ENCODE measurements around the gene PTGFRN. TPM values are rescaled to one million over a fixed set of nuclear protein-coding genes. Genes with fewer than 3 reads are reported as not detected.

PTGFRN gene
- total RNA-seq, 2 donors from 2014 or later: 37.1 to 70.7 TPM

- WGBS: 55% methylated on average over 5 of the region's 5 CpGs
- Histone ChIP-seq H3K27me3 (replicated peaks; ENCODE audit: insufficient read depth) (no peaks in the 10 kb centered on the region), H3K36me3 (no peaks in the 10 kb centered on the region), H3K9me3 (no peaks in the 10 kb centered on the region), H3K27ac (no peak overlapping the region), H3K4me3 (no peak overlapping the region), H3K4me1 (replicated peaks) (no peaks in the 10 kb centered on the region)
- intact Hi-C loops (cut with DNase I): no loop called here
- no peak for TF ChIP-seq CTCF (IDR thresholded peaks at IDR 0.05)
- no peak for TF ChIP-seq POLR2A (IDR thresholded peaks at IDR 0.05)
- no peak for TF ChIP-seq POLR2AphosphoS5 (IDR thresholded peaks at IDR 0.05)
- DNase-seq (ENCODE audit: low spot score): no peak
These were observed 38.3 kb downstream of the PTGFRN start for GRCh38 chr1:116948046-116948445.

- WGBS: 100% methylated on average over 1 of the region's 1 CpG
- Histone ChIP-seq H3K36me3 (no peaks in the 10 kb centered on the region), H3K27ac (no peak overlapping the region), H3K27me3 (replicated peaks; ENCODE audit: insufficient read depth) (no peaks in the 10 kb centered on the region), H3K4me3 (no peak overlapping the region), H3K4me1 (replicated peaks) (no peaks in the 10 kb centered on the region), H3K9me3 (no peaks in the 10 kb centered on the region)
- DNase-seq (ENCODE audit: low spot score): no peak
- intact Hi-C loops (cut with DNase I): no loop called here
- TF ChIP-seq CTCF (IDR thresholded peaks at IDR 0.05) (no peak), POLR2A (IDR thresholded peaks at IDR 0.05) (no peak), POLR2AphosphoS5 (IDR thresholded peaks at IDR 0.05) (no peak)
These were observed 38.9 kb downstream of the PTGFRN start for GRCh38 chr1:116948642-116949041.

- no peak overlapping the region for H3K27ac ChIP-seq
- H3K4me1 ChIP-seq (replicated peaks): no peaks in the 10 kb centered on the region
- TF ChIP-seq POLR2A (IDR thresholded peaks at IDR 0.05) (no peak), POLR2AphosphoS5 (IDR thresholded peaks at IDR 0.05) (no peak), CTCF (IDR thresholded peaks at IDR 0.05) (no peak)
These were observed 39.7 kb downstream of the PTGFRN start for GRCh38 chr1:116949213-116949985.

GRCh38 chr1:116950517-116951199 is 40.9 kb downstream of the PTGFRN start:
- Histone ChIP-seq H3K27me3 (replicated peaks; ENCODE audit: insufficient read depth) (no peaks in the 10 kb centered on the region), H3K36me3 (no peaks in the 10 kb centered on the region), H3K27ac (no peak overlapping the region), H3K4me1 (replicated peaks) (no peaks in the 10 kb centered on the region), H3K4me3 (no peak overlapping the region), H3K9me3 (no peaks in the 10 kb centered on the region)
- intact Hi-C loops (cut with DNase I): loop anchor here (5.0 kb wide), 1 partner anchor 38 kb away; no protein-coding TSS in a partner anchor
- no peak for DNase-seq (ENCODE audit: low spot score)
- 43% methylated on average over 13 of the region's 13 CpGs for WGBS
- no peak for TF ChIP-seq POLR2A (IDR thresholded peaks at IDR 0.05)
- TF ChIP-seq CTCF (IDR thresholded peaks at IDR 0.05): no peak
- TF ChIP-seq POLR2AphosphoS5 (IDR thresholded peaks at IDR 0.05): no peak

More at GRCh38 chr1:116949213-116949985, 39.7 kb downstream of the PTGFRN start:
- H3K4me3 ChIP-seq: no peak overlapping the region
- no peaks in the 10 kb centered on the region for H3K36me3 ChIP-seq
- 86% methylated on average over 21 of the region's 21 CpGs for WGBS
- H3K9me3 ChIP-seq: no peaks in the 10 kb centered on the region
- no peak for DNase-seq (ENCODE audit: low spot score)
- no peaks in the 10 kb centered on the region for H3K27me3 ChIP-seq (replicated peaks; ENCODE audit: insufficient read depth)
- intact Hi-C loops (cut with DNase I): no loop called here
